ENCODE results near the gene DBNDD2. TPM values are rescaled to one million over a fixed set of nuclear protein-coding genes. Genes with fewer than 3 reads are reported as not detected.
A peak's percentile ranks its signal among the peaks of the same experiment; 100 is the strongest.

Gene DBNDD2
- total RNA-seq (2014; rRNA removed; shearing (Covaris generic)): 0.86 and 5.7 TPM in 2 replicates

- peak; percentile 68 for DNase-seq (ENCODE audit: low spot score)
- in situ Hi-C loops (cut with HindIII; ENCODE audit: low sequenced_read_pairs): no loop called here
Measured at GRCh38 chr20:45407783-45408645, at the start of gene DBNDD2. TSS of gene DBNDD2 (plus strand) at chr20:45408289. CDS start at chr20:45408468, 179 bp downstream.

GRCh38 chr20:45359069-45359405 is 49.1 kb upstream of the DBNDD2 start:
- no peak for DNase-seq (ENCODE audit: low spot score)
- in situ Hi-C loops (cut with HindIII; ENCODE audit: low sequenced_read_pairs): no loop called here

- in situ Hi-C loops (cut with HindIII; ENCODE audit: low sequenced_read_pairs): no loop called here
- no peak for DNase-seq (ENCODE audit: low spot score)
Measured at GRCh38 chr20:45359406-45360148, 48.5 kb upstream of the DBNDD2 start.

- no peak for DNase-seq (ENCODE audit: low spot score)
- in situ Hi-C loops (cut with HindIII; ENCODE audit: low sequenced_read_pairs): no loop called here
Measured at GRCh38 chr20:45361793-45362192, 46.3 kb upstream of the DBNDD2 start.

GRCh38 chr20:45362804-45363610 is 45.1 kb upstream of the DBNDD2 start, which contains the start of gene SYS1:
TSS of gene SYS1 (plus strand) at chr20:45363156. CDS start at chr20:45363532, 376 bp downstream.
- in situ Hi-C loops (cut with HindIII; ENCODE audit: low sequenced_read_pairs): no loop called here
- DNase-seq (ENCODE audit: low spot score): peak; percentile 99

GRCh38 chr20:45363611-45364492 is 44.2 kb upstream of the DBNDD2 start:
- in situ Hi-C loops (cut with HindIII; ENCODE audit: low sequenced_read_pairs): no loop called here

GRCh38 chr20:45365444-45365970 is 42.6 kb upstream of the DBNDD2 start:
- no peak for DNase-seq (ENCODE audit: low spot score)
- in situ Hi-C loops (cut with HindIII; ENCODE audit: low sequenced_read_pairs): no loop called here

More at GRCh38 chr20:45363611-45364492, 44.2 kb upstream of the DBNDD2 start:
- no peak for DNase-seq (ENCODE audit: low spot score)

- no peak for DNase-seq (ENCODE audit: low spot score)
- in situ Hi-C loops (cut with HindIII; ENCODE audit: low sequenced_read_pairs): no loop called here
Measured at GRCh38 chr20:45366192-45366591, 41.9 kb upstream of the DBNDD2 start.

- in situ Hi-C loops (cut with HindIII; ENCODE audit: low sequenced_read_pairs): no loop called here
- DNase-seq (ENCODE audit: low spot score): no peak
Measured at GRCh38 chr20:45366631-45367030, 41.5 kb upstream of the DBNDD2 start.

- in situ Hi-C loops (cut with HindIII; ENCODE audit: low sequenced_read_pairs): no loop called here
- no peak for DNase-seq (ENCODE audit: low spot score)
Measured at GRCh38 chr20:45367126-45367525, 41.0 kb upstream of the DBNDD2 start.

- in situ Hi-C loops (cut with HindIII; ENCODE audit: low sequenced_read_pairs): no loop called here
- no peak for DNase-seq (ENCODE audit: low spot score)
Measured at GRCh38 chr20:45368221-45368980, 39.7 kb upstream of the DBNDD2 start.

- in situ Hi-C loops (cut with HindIII; ENCODE audit: low sequenced_read_pairs): no loop called here
- DNase-seq (ENCODE audit: low spot score): no peak
Measured at GRCh38 chr20:45370571-45371160, 37.4 kb upstream of the DBNDD2 start.

- in situ Hi-C loops (cut with HindIII; ENCODE audit: low sequenced_read_pairs): no loop called here
- no peak for DNase-seq (ENCODE audit: low spot score)
Measured at GRCh38 chr20:45372241-45372640, 35.8 kb upstream of the DBNDD2 start.

GRCh38 chr20:45372646-45373352 is 35.3 kb upstream of the DBNDD2 start:
- peak; percentile 81 for DNase-seq (ENCODE audit: low spot score)
- in situ Hi-C loops (cut with HindIII; ENCODE audit: low sequenced_read_pairs): no loop called here

- peak; percentile 90 for DNase-seq (ENCODE audit: low spot score)
- in situ Hi-C loops (cut with HindIII; ENCODE audit: low sequenced_read_pairs): no loop called here
Measured at GRCh38 chr20:45373353-45374100, 34.6 kb upstream of the DBNDD2 start.

- in situ Hi-C loops (cut with HindIII; ENCODE audit: low sequenced_read_pairs): no loop called here
- DNase-seq (ENCODE audit: low spot score): no peak
Measured at GRCh38 chr20:45374101-45374467, 34.0 kb upstream of the DBNDD2 start.
